Natural killer cell (primary cell): ENCODE data around the gene CYP19A1. TPM values are rescaled to one million over a fixed set of nuclear protein-coding genes. Genes with fewer than 3 reads are reported as not detected.

Experiments used
- ATAC-seq, 3 donors: fragments of 150-1000 bp in 2 of 3; fragments of 200-7000 bp in 1 of 3; cut with Tn5 transposase; 1 replicate in 1 of 3; 2 replicates in 2 of 3; pipeline ENCODE4 v1.10.0; 2021; ENCODE audit warnings: mild to moderate bottlenecking in 2 of 3, moderate library complexity in 2 of 3
- DNase-seq, 2 donors: peaks; one replicate each; pipeline versions ENCODE4 v3.0.0 to v3.0.0-alpha.2; 2013 to 2021; ENCODE audit warnings: mixed read lengths in 1 of 2
- H3K27ac ChIP-seq: one replicate; pipeline ENCODE4 v1.5.1; 2013; ENCODE audit warnings: mild to moderate bottlenecking, low read length
- H3K27me3 ChIP-seq: one replicate; pipeline ENCODE4 v1.6.1; 2013; ENCODE audit warnings: low read length; ENCODE audit not compliant: control insufficient read depth, insufficient read depth
- H3K36me3 ChIP-seq: one replicate; pipeline ENCODE4 v1.6.1; 2013; ENCODE audit warnings: low read length; ENCODE audit not compliant: control insufficient read depth, insufficient read depth
- H3K4me1 ChIP-seq: one replicate; pipeline ENCODE4 v1.6.1; 2013; ENCODE audit warnings: low read length; ENCODE audit not compliant: control insufficient read depth, insufficient read depth
- H3K4me3 ChIP-seq: one replicate; pipeline ENCODE4 v1.5.1; 2013; ENCODE audit warnings: low read length
- H3K9me3 ChIP-seq: one replicate; pipeline ENCODE4 v1.6.1; 2013; ENCODE audit warnings: low read length; ENCODE audit not compliant: control insufficient read depth, insufficient read depth
- H3K27ac Mint-ChIP-seq, 2 donors: one replicate each; pipeline ENCODE4 v1.8.0; 2022; ENCODE audit warnings: mild to moderate bottlenecking in 2 of 2, mixed read lengths in 2 of 2, moderate library complexity in 1 of 2
- H3K27me3 Mint-ChIP-seq, 2 donors: one replicate each; pipeline ENCODE4 v1.8.0; 2022; ENCODE audit warnings: low read depth in 2 of 2, mixed read lengths in 2 of 2
- H3K36me3 Mint-ChIP-seq: one replicate; pipeline ENCODE4 v1.8.0; 2022; ENCODE audit warnings: mixed read lengths
- H3K4me1 Mint-ChIP-seq, 2 donors: one replicate each; pipeline ENCODE4 v1.8.0; 2022; ENCODE audit warnings: mixed read lengths in 2 of 2
- H3K4me3 Mint-ChIP-seq: one replicate; pipeline ENCODE4 v1.8.0; 2022; ENCODE audit warnings: mild to moderate bottlenecking, moderate library complexity, mixed read lengths
- H3K9me3 Mint-ChIP-seq, 2 donors: one replicate each; pipeline ENCODE4 v1.8.0; 2022; ENCODE audit warnings: mixed read lengths in 2 of 2
- WGBS: methylation state at CpG from one replicate; pipeline ENCODE4 v1.1.7; 2013; ENCODE audit warnings: missing lambda C conversion rate; ENCODE audit not compliant: insufficient coverage; 5-methylcytosine and 5-hydroxymethylcytosine counted together
- intact Hi-C: fragments of 100-400 bp; cut with micrococcal nuclease; formaldehyde crosslinking; loops from one replicate; pipeline ENCODE4 v1.14.2; 2022
- total RNA-seq, 4 donors: library from RNA; stranded (reverse); fragments of 120-200 nt in 1 of 4; gene quantifications; one replicate each; pipeline versions ENCODE4 v1.2.3 to v1.2.4, GENCODE V29; 2013 to 2022
- TF ChIP-seq, protein P1 (sequence below): fragments of 200-600 bp; IDR thresholded peaks from one replicate; pipeline ENCODE4 v1.8.0; 2022; ENCODE audit warnings: antibody characterized with exemption

CYP19A1 gene
- total RNA-seq, 3 donors from 2014 or later (not counting 1 experiment from before 2014, with no cell fraction given): not detected

DNA sequence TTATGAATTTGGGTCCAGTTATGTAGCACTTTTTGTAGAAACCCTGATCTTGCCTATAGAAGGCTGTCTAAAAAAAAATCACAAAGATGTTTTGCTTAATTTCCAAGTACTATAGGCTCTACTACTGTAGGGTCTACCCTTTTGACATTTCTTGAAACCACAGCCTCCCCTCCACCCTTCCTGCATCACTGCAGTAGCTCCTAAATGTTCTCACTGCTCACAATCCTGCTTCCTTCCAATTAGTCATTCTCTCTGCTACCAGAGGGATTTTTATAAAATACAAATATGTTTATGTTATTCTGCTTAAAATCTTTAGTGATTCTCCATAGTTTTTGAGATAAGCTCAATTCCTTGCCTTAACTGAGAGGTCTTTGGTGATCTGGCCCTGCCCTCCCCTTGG, 114.0 kb downstream of the CYP19A1 start:
- Histone ChIP-seq H3K27ac (no peak overlapping the region), H3K4me1 (no peaks in the 10 kb centered on the region), H3K9me3 (no peaks in the 10 kb centered on the region), H3K27me3 (no peaks in the 10 kb centered on the region), H3K4me3 (no peak overlapping the region), H3K36me3 (no peaks in the 10 kb centered on the region)
- no peak overlapping the region for H3K4me3 Mint-ChIP-seq
- H3K36me3 Mint-ChIP-seq: no peaks in the 10 kb centered on the region
- H3K27me3 Mint-ChIP-seq: peaks cover 11 to 21% of the 10 kb centered on the region in 2 donors
- H3K9me3 Mint-ChIP-seq: peaks cover 0 to 3% of the 10 kb centered on the region in 2 donors
- intact Hi-C loops: no loop called here
- no peaks in the 10 kb centered on the region for H3K4me1 Mint-ChIP-seq
- TF ChIP-seq, protein P1, sequence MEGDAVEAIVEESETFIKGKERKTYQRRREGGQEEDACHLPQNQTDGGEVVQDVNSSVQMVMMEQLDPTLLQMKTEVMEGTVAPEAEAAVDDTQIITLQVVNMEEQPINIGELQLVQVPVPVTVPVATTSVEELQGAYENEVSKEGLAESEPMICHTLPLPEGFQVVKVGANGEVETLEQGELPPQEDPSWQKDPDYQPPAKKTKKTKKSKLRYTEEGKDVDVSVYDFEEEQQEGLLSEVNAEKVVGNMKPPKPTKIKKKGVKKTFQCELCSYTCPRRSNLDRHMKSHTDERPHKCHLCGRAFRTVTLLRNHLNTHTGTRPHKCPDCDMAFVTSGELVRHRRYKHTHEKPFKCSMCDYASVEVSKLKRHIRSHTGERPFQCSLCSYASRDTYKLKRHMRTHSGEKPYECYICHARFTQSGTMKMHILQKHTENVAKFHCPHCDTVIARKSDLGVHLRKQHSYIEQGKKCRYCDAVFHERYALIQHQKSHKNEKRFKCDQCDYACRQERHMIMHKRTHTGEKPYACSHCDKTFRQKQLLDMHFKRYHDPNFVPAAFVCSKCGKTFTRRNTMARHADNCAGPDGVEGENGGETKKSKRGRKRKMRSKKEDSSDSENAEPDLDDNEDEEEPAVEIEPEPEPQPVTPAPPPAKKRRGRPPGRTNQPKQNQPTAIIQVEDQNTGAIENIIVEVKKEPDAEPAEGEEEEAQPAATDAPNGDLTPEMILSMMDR: no peak
- DNase-seq: no peak
- no peak overlapping the region for H3K27ac Mint-ChIP-seq
- ATAC-seq: no peak

- Histone ChIP-seq H3K4me3 (no peak overlapping the region), H3K9me3 (no peaks in the 10 kb centered on the region), H3K27me3 (no peaks in the 10 kb centered on the region), H3K27ac (no peak overlapping the region), H3K36me3 (no peaks in the 10 kb centered on the region), H3K4me1 (no peaks in the 10 kb centered on the region)
- no peaks in the 10 kb centered on the region for H3K4me1 Mint-ChIP-seq
- no peak for ATAC-seq
- peaks cover 11 to 20% of the 10 kb centered on the region in 2 donors for H3K27me3 Mint-ChIP-seq
- peaks cover 0 to 3% of the 10 kb centered on the region in 2 donors for H3K9me3 Mint-ChIP-seq
- intact Hi-C loops: no loop called here
- DNase-seq: no peak
- WGBS: 67% methylated on average over 3 of the region's 3 CpGs
- H3K27ac Mint-ChIP-seq: no peak overlapping the region
- TF ChIP-seq, protein P1: no peak
- H3K4me3 Mint-ChIP-seq: no peak overlapping the region
- no peaks in the 10 kb centered on the region for H3K36me3 Mint-ChIP-seq
Observed at GRCh38 chr15:51223771-51224229, 114.6 kb downstream of the CYP19A1 start.

DNA sequence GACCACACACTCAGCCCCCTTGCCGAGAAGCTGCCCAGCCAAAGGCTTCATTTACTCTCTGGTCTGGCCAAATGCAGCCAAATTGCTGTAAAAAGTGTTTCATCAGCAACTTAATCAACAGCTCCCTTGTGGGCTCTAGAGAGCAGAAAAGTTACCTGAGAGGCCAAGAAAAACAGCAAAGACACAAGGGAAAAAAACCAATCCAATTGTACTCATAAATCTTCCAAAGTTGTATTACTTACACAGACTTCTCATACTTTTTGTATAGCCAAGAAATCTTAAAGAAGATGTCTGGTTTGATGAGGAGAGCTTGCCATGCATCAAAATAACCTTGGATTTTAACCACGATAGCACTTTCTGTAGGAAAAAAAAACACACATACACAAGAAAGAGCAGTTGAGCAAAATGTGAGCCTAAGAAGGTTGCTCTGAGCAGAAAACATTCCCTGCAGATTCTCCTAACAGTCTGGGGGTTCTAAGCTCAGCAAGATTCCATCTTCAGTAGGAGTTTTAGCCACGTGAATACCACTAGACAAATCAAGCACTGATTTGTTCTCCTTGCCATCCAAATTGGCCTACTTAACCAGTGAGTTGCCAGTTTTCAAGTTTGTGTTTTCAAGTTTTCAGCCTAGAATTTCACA, 120.0 kb downstream of the CYP19A1 start:
- no peaks in the 10 kb centered on the region for H3K36me3 Mint-ChIP-seq
- DNase-seq: no peak
- H3K4me3 Mint-ChIP-seq: no peak overlapping the region
- peaks cover 0 to 3% of the 10 kb centered on the region in 2 donors for H3K9me3 Mint-ChIP-seq
- no peaks in the 10 kb centered on the region for H3K9me3 ChIP-seq
- H3K4me3 ChIP-seq: no peak overlapping the region
- intact Hi-C loops: no loop called here
- H3K4me1 Mint-ChIP-seq: no peaks in the 10 kb centered on the region
- H3K27me3 Mint-ChIP-seq: peaks cover 13 to 14% of the 10 kb centered on the region in 2 donors
- no peaks in the 10 kb centered on the region for H3K27me3 ChIP-seq
- H3K27ac ChIP-seq: no peak overlapping the region
- H3K4me1 ChIP-seq: no peaks in the 10 kb centered on the region
- H3K27ac Mint-ChIP-seq: no peak overlapping the region
- no peaks in the 10 kb centered on the region for H3K36me3 ChIP-seq
- 78% methylated on average over 3 of the region's 3 CpGs for WGBS
- TF ChIP-seq, protein P1: no peak
- ATAC-seq: no peak

DNA sequence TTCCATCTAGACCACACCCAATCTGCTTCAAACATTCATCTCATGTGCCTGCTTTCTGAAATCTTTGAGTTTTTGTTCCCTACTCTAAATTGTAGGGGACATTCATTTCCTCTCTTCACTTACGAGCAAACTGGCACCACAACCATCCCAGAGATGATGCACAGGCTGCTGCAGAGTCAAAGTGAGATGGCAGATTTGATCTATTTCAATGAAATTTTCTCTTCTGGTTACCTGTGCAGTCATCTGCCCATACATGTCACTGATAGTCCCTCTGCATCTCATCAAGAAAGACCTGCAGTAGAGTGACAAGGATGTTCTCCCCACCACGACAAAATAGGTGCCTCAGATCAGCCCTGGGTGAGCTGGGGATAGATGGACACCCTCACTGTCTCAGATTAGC, 125.5 kb downstream of the CYP19A1 start:
- TF ChIP-seq, protein P1: no peak
- H3K27me3 ChIP-seq: no peaks in the 10 kb centered on the region
- Mint-ChIP-seq H3K27me3 (peaks cover 5 to 18% of the 10 kb centered on the region in 2 donors), H3K36me3 (no peaks in the 10 kb centered on the region), H3K4me1 (no peaks in the 10 kb centered on the region), H3K27ac (no peak overlapping the region), H3K4me3 (no peak overlapping the region), H3K9me3 (no peaks in the 10 kb centered on the region)
- H3K27ac ChIP-seq: no peak overlapping the region
- H3K36me3 ChIP-seq: no peaks in the 10 kb centered on the region
- 81% methylated on average over 2 of the region's 2 CpGs for WGBS
- intact Hi-C loops: no loop called here
- DNase-seq (no peak), ATAC-seq (no peak)
- H3K4me3 ChIP-seq: no peak overlapping the region
- H3K9me3 ChIP-seq: no peaks in the 10 kb centered on the region
- H3K4me1 ChIP-seq: no peaks in the 10 kb centered on the region
